Smooth muscle cell (in vitro differentiated cells): ENCODE data around the gene DEFB123. TPM values are rescaled to one million over a fixed set of nuclear protein-coding genes. Genes with fewer than 3 reads are reported as not detected.
"Not testable (repeated sequence)": the region's sequence is repeated elsewhere in the genome, so short reads cannot be mapped to it uniquely, and the experiment has no call there.

Source experiments
- DNase-seq: peaks from one replicate; lab custom pipeline; 2025; ENCODE audit not compliant: unreplicated experiment; lab: John Stamatoyannopoulos, UW
- H2AFZ ChIP-seq: fragments of 200-600 bp; sonication (generic); 2 replicates; pipeline ENCODE4 v1.6.0; 2016; ENCODE audit warnings: antibody characterized with exemption, low read depth, mild to moderate bottlenecking
- H3F3A ChIP-seq: fragments of 200-600 bp; sonication (generic); 2 replicates; pipeline ENCODE4 v1.6.0; 2017; ENCODE audit warnings: antibody characterized with exemption, low read depth
- H3K27ac ChIP-seq: fragments of 200-600 bp; sonication (generic); 2 replicates; pipeline ENCODE4 v1.5.1; 2016; ENCODE audit warnings: low read depth, mild to moderate bottlenecking
- H3K27me3 ChIP-seq: fragments of 200-600 bp; sonication (generic); 2 replicates; pipeline ENCODE4 v1.6.1; 2016; ENCODE audit warnings: low read depth, mild to moderate bottlenecking
- H3K36me3 ChIP-seq: fragments of 200-600 bp; sonication (generic); 2 replicates; pipeline ENCODE4 v1.5.1; 2016; ENCODE audit warnings: low read depth
- H3K4me1 ChIP-seq: fragments of 200-600 bp; sonication (generic); 2 replicates; pipeline ENCODE4 v1.5.1; 2016; ENCODE audit warnings: low read depth
- H3K4me2 ChIP-seq: fragments of 200-600 bp; sonication (generic); 2 replicates; pipeline ENCODE4 v1.6.0; 2016; ENCODE audit warnings: mild to moderate bottlenecking
- H3K4me3 ChIP-seq: fragments of 200-600 bp; sonication (generic); 2 replicates; pipeline ENCODE4 v1.5.1; 2016; ENCODE audit warnings: mild to moderate bottlenecking
- H3K79me2 ChIP-seq: fragments of 200-600 bp; sonication (generic); 2 replicates; pipeline ENCODE4 v1.6.0; 2016; ENCODE audit warnings: low read depth, mild to moderate bottlenecking
- H3K9ac ChIP-seq: fragments of 200-600 bp; sonication (generic); 2 replicates; pipeline ENCODE4 v1.6.0; 2016; ENCODE audit warnings: low read depth
- H3K9me3 ChIP-seq: fragments of 200-600 bp; sonication (generic); replicated peaks from 2 replicates; pipeline ENCODE4 v1.5.1; 2016; ENCODE audit warnings: low read depth
- H4K20me1 ChIP-seq: fragments of 200-600 bp; sonication (generic); 2 replicates; pipeline ENCODE4 v1.6.0; 2016; ENCODE audit warnings: low read depth
- WGBS: methylation state at CpG from one replicate; pipeline ENCODE4 v1.1.7; 2016; ENCODE audit warnings: low lambda C conversion rate; 5-methylcytosine and 5-hydroxymethylcytosine counted together
- polyA plus RNA-seq: library from polyadenylated mRNA; unstranded; fragments of >200 nt; fragmentation: Nextera tagmentation; extraction: Ambion mirVana; gene quantifications from 2 replicates; pipeline ENCODE4 v1.2.1, GENCODE V29; 2016
- total RNA-seq: library from RNA; depleted of rRNA; stranded (reverse); fragments of >200 nt; gene quantifications from 2 replicates; pipeline ENCODE4 v1.2.3, GENCODE V29; 2014
- TF ChIP-seq, protein P1 (sequence below): fragments of 200-600 bp; sonication (generic); IDR thresholded peaks from 2 replicates; pipeline ENCODE4 v1.5.1; 2017; ENCODE audit warnings: borderline replicate concordance, mild to moderate bottlenecking, antibody characterized with exemption; ENCODE audit not compliant: insufficient read depth, poor library complexity, severe bottlenecking

The DEFB123 gene
- total and polyA plus RNA-seq, 2 experiments from 2014 or later: not detected

DNA sequence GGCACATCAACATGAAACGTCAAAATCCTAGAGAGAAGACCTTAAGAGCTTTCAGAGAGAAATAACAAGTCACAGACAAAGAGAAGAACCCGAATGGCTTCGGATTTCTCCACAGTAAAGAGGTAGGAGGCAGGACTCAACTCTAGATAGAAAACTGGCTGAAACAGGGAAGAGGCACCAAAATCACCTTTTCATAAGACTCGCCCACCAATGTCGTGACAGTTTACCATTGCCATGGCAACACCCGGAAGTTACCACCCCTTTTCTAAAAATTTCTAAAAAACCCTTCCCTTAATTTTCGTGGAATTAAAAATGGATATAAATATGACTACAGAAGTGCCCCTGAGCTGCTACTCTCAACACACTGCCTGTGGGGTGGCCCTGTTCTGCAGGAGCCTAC is 22.1 kb upstream of the DEFB123 start:
- Histone ChIP-seq H3K9ac (no peak overlapping the region), H3K4me3 (no peak overlapping the region), H3K79me2 (no peaks in the 10 kb centered on the region), H3F3A (no peaks in the 10 kb centered on the region), H3K27me3 (no peaks in the 10 kb centered on the region), H3K36me3 (no peaks in the 10 kb centered on the region), H3K9me3 (peaks cover 8% of the 10 kb centered on the region), H3K4me2 (no peak overlapping the region), H3K27ac (no peak overlapping the region), H4K20me1 (no peaks in the 10 kb centered on the region), H3K4me1 (no peaks in the 10 kb centered on the region), H2AFZ (no peak overlapping the region)
- TF ChIP-seq, protein P1, sequence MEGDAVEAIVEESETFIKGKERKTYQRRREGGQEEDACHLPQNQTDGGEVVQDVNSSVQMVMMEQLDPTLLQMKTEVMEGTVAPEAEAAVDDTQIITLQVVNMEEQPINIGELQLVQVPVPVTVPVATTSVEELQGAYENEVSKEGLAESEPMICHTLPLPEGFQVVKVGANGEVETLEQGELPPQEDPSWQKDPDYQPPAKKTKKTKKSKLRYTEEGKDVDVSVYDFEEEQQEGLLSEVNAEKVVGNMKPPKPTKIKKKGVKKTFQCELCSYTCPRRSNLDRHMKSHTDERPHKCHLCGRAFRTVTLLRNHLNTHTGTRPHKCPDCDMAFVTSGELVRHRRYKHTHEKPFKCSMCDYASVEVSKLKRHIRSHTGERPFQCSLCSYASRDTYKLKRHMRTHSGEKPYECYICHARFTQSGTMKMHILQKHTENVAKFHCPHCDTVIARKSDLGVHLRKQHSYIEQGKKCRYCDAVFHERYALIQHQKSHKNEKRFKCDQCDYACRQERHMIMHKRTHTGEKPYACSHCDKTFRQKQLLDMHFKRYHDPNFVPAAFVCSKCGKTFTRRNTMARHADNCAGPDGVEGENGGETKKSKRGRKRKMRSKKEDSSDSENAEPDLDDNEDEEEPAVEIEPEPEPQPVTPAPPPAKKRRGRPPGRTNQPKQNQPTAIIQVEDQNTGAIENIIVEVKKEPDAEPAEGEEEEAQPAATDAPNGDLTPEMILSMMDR: no peak
- WGBS: 79% methylated on average over 7 of the region's 7 CpGs
- DNase-seq: no peak

DNA sequence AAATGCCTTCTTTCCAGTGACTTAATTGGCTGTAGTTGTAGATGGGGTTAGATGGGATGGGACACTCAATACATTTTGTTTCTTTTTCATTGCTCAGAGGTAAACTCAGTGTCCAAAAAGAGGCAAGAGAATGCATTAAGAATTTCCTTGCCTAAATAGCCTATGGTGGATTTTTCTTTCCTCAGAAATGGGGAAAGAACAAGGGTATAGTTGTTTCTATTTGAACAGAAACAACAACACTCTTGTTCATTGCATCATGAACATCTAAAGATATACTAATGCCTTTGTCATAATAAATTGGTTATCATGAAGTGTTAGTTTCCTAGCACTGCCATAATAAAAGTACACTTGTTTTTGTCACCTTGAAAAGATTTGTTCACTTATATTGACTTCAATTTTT is 14.6 kb upstream of the DEFB123 start:
- Histone ChIP-seq H3K27me3 (no peaks in the 10 kb centered on the region), H3K4me3 (no peak overlapping the region), H3K9me3 (peaks cover 8% of the 10 kb centered on the region), H2AFZ (no peak overlapping the region), H3K9ac (no peak overlapping the region), H3K36me3 (peaks cover 3% of the 10 kb centered on the region), H3K27ac (no peak overlapping the region), H4K20me1 (no peaks in the 10 kb centered on the region), H3K4me1 (no peaks in the 10 kb centered on the region), H3F3A (no peaks in the 10 kb centered on the region), H3K79me2 (no peaks in the 10 kb centered on the region), H3K4me2 (no peak overlapping the region)
- DNase-seq: no peak
- TF ChIP-seq, protein P1: no peak

DNA sequence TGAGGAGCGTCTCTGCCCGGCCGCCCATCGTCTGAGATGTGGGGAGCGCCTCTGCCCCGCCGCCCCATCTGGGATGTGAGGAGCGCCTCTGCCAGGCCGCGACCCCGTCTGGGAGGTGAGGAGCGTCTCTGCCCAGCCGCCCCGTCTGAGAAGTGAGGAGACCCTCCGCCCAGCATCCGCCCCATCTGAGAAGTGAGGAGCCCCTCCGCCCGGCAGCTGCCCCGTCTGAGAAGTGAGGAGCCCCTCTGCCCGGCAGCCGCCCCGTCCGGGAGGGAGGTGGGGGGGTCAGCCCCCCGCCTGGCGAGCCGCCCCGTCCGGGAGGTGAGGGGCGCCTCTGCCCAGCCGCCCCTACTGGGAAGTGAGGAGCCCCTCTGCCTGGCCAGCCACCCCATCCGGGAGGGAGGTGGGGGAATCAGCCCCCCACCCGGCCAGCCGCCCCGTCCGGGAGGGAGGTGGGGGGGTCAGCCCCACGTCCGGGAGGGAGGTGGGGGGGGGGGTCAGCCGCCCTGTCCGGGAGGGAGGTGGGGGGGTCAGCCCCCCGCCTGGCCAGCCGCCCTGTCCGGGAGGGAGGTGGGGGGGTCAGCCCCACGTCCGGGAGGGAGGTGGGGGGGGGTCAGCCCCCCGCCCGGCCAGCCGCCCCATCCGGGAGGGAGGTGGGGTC is 13.4 kb upstream of the DEFB123 start:
- H3K36me3 ChIP-seq, DNase-seq, H3K79me2 ChIP-seq, H3K27ac ChIP-seq, H3K4me2 ChIP-seq, H3K27me3 ChIP-seq, H2AFZ ChIP-seq, H3K9ac ChIP-seq, H3K4me3 ChIP-seq, H4K20me1 ChIP-seq, H3F3A ChIP-seq, H3K4me1 ChIP-seq: not testable (repeated sequence)
- no CpG with 5 or more reads among the region's 48 CpGs for WGBS
- peaks cover 12% of the 10 kb centered on the region for H3K9me3 ChIP-seq

DNA sequence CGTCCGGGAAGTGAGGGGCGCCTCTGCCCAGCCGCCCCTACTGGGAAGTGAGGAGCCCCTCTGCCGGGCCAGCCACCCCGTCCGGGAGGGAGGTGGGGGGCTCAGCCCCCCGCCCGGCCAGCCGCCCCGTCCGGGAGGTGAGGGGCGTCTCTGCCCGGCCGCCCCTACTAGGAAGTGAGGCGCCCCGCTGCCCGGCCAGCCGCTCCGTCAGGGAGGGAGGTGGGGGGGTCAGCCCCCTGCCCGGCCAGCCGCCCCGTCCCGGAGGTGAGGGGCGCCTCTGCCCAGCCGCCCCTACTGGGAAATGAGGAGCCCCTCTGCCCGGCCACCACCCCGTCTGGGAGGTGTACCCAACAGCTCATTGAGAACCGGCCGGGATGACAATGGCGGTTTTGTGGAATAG is 12.9 kb upstream of the DEFB123 start:
- not testable (repeated sequence) for DNase-seq, H3K4me1 ChIP-seq, H3K79me2 ChIP-seq, H3K9ac ChIP-seq, H3K27me3 ChIP-seq, H3K27ac ChIP-seq, H3F3A ChIP-seq, H3K4me3 ChIP-seq, H3K4me2 ChIP-seq, H3K36me3 ChIP-seq, H4K20me1 ChIP-seq, H2AFZ ChIP-seq
- WGBS: 94% methylated on average over 8 of the region's 31 CpGs
- peaks cover 12% of the 10 kb centered on the region for H3K9me3 ChIP-seq
